Measurements from ENCODE around the gene STOML1. TPM values are rescaled to one million over a fixed set of nuclear protein-coding genes. Genes with fewer than 3 reads are reported as not detected.

The STOML1 gene
- polyA plus RNA-seq, 1 donor (not counting 4 experiments of a cell fraction or from before 2014, with no cell fraction given), result 7.0 TPM

DNA sequence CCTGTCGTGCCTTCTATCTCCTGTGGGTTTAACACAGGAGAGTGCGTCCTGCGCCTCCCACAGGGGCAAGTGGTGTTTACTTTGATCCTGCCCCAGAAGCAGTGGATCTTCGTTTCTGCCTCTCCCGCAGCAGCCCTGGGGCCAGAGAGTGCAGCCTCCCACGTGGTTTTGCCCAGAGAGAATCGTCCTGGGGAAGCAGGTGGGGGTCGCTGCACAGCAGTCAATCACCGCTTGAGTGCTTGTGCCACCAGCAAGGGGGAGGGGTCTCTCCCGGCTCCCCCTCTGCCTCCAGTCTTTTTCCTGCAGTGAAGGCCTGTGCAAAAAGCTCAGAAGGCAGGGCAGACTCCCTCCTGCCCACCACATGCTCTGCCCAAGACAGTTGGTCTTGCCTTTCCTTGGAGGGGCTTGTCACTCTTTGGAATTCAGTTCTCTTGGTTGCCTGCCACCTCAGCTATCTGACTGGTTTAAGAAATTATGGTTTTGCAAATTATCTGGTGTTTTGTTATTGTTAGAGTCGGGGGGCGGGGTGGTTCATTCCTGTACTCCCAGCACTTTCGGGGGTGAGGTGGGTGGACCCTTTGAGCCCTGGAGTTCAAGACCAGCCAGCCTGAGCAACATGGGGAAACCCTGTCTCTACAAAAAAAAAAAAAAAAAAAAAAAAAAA lies 26.9 kb downstream of the STOML1 start:
- H3K27me3 ChIP-seq (ENCODE audit: control insufficient read depth, extremely low read depth, insufficient read depth, low read length), result no peaks in the 10 kb centered on the region
- peaks cover 22% of the 10 kb centered on the region for H3K4me1 ChIP-seq (ENCODE audit: control insufficient read depth, extremely low read depth, insufficient read depth, low read length)
- DNase-seq (ENCODE audit: low read depth, low spot score), result no peak
- peak overlapping the region; percentile 90 for H3K4me2 ChIP-seq (ENCODE audit: control insufficient read depth, extremely low read depth, insufficient read depth, low read depth, low read length)
- no peaks in the 10 kb centered on the region for H3K36me3 ChIP-seq (ENCODE audit: control insufficient read depth in 2 of 2, extremely low read depth in 1 of 2, insufficient read depth in 2 of 2, low read length in 2 of 2)
- FAIRE-seq, result no peak
- peak overlapping the region; percentile 98 for H2AFZ ChIP-seq (ENCODE audit: control insufficient read depth, low read length)
- peaks cover 3% of the 10 kb centered on the region for H3K9me1 ChIP-seq (ENCODE audit: control insufficient read depth, extremely low read depth, insufficient read depth, low read length)
- H4K20me1 ChIP-seq (ENCODE audit: control insufficient read depth, extremely low read depth, insufficient read depth, low read length), result no peaks in the 10 kb centered on the region
- no peaks in the 10 kb centered on the region for H3K9me3 ChIP-seq (ENCODE audit: control insufficient read depth, low read depth, low read length)
- TF ChIP-seq EZH2 (IDR thresholded peaks at IDR 0.05; ENCODE audit: low read length) (no peak), CTCF (optimal IDR thresholded peaks at IDR 0.05 in 1 of 3, IDR thresholded peaks at IDR 0.05 in 1 of 3, conservative IDR thresholded peaks at IDR 0.05 in 1 of 3; ENCODE audit: extremely low read depth in 1 of 3, insufficient read depth in 2 of 3, low read length in 3 of 3) (no peak)
- dilution Hi-C loops (cut with MboI; ENCODE audit: extremely low pct_ligation_motif_present, low sequenced_read_pairs), result no loop called here
- H3K27ac ChIP-seq (ENCODE audit: control insufficient read depth, insufficient read depth, low read length), result peak overlapping the region; percentile 36
- peak overlapping the region in 2 of 3 experiments; percentile 33 to 68 for H3K4me3 ChIP-seq (ENCODE audit: control insufficient read depth in 2 of 3, extremely low read depth in 1 of 3, insufficient read depth in 2 of 3, low read depth in 1 of 3, low read length in 3 of 3)
- no peaks in the 10 kb centered on the region for H3K79me2 ChIP-seq (ENCODE audit: control insufficient read depth, insufficient read depth, low read length)
- H3K9ac ChIP-seq (ENCODE audit: control insufficient read depth, extremely low read depth, insufficient read depth, low read length), result peak overlapping the region; percentile 61

DNA sequence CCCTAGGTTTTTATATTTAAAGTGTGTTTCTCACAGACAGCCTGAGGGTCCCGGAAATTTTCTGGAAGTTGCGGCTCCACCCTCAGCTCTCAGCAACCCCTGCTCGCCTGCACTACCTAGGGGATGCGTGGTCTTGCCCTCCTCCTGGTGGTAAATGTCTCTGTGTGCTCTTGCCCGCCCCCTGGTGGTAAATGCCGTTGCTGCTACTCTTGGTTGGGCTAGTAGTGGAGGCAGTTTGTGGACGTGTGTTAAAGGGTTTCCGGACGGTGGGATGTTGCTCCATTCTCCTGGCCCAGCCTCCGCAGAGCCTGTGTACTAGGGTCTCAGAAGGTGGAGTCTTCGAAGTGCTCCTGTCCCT lies 27.4 kb downstream of the STOML1 start:
- Histone ChIP-seq H2AFZ (ENCODE audit: control insufficient read depth, low read length) (peak overlapping the region; percentile 98), H3K4me3 (ENCODE audit: control insufficient read depth in 2 of 3, extremely low read depth in 1 of 3, insufficient read depth in 2 of 3, low read depth in 1 of 3, low read length in 3 of 3) (peak overlapping the region in 2 of 3 experiments; percentile 33 to 68), H3K9me1 (ENCODE audit: control insufficient read depth, extremely low read depth, insufficient read depth, low read length) (peaks cover 3% of the 10 kb centered on the region), H3K4me1 (ENCODE audit: control insufficient read depth, extremely low read depth, insufficient read depth, low read length) (peaks cover 22% of the 10 kb centered on the region), H4K20me1 (ENCODE audit: control insufficient read depth, extremely low read depth, insufficient read depth, low read length) (no peaks in the 10 kb centered on the region), H3K79me2 (ENCODE audit: control insufficient read depth, insufficient read depth, low read length) (no peaks in the 10 kb centered on the region), H3K4me2 (ENCODE audit: control insufficient read depth, extremely low read depth, insufficient read depth, low read depth, low read length) (peak overlapping the region; percentile 90), H3K27ac (ENCODE audit: control insufficient read depth, insufficient read depth, low read length) (peak overlapping the region; percentile 36), H3K9ac (ENCODE audit: control insufficient read depth, extremely low read depth, insufficient read depth, low read length) (peak overlapping the region; percentile 61), H3K36me3 (ENCODE audit: control insufficient read depth in 2 of 2, extremely low read depth in 1 of 2, insufficient read depth in 2 of 2, low read length in 2 of 2) (no peaks in the 10 kb centered on the region), H3K9me3 (ENCODE audit: control insufficient read depth, low read depth, low read length) (no peaks in the 10 kb centered on the region), H3K27me3 (ENCODE audit: control insufficient read depth, extremely low read depth, insufficient read depth, low read length) (no peaks in the 10 kb centered on the region)
- DNase-seq (ENCODE audit: low read depth, low spot score), result no peak
- dilution Hi-C loops (cut with MboI; ENCODE audit: extremely low pct_ligation_motif_present, low sequenced_read_pairs), result no loop called here
- TF ChIP-seq EZH2 (IDR thresholded peaks at IDR 0.05; ENCODE audit: low read length) (no peak), CTCF (optimal IDR thresholded peaks at IDR 0.05 in 1 of 3, IDR thresholded peaks at IDR 0.05 in 1 of 3, conservative IDR thresholded peaks at IDR 0.05 in 1 of 3; ENCODE audit: extremely low read depth in 1 of 3, insufficient read depth in 2 of 3, low read length in 3 of 3) (peak; percentile 96 to 99 (median 97))
- FAIRE-seq, result peak; percentile 87
